ENCODE measurements around the gene SPATS1. TPM values are rescaled to one million over a fixed set of nuclear protein-coding genes. Genes with fewer than 3 reads are reported as not detected.

The SPATS1 gene
- total RNA-seq, 6 experiments from 2014 or later: not detected

DNA sequence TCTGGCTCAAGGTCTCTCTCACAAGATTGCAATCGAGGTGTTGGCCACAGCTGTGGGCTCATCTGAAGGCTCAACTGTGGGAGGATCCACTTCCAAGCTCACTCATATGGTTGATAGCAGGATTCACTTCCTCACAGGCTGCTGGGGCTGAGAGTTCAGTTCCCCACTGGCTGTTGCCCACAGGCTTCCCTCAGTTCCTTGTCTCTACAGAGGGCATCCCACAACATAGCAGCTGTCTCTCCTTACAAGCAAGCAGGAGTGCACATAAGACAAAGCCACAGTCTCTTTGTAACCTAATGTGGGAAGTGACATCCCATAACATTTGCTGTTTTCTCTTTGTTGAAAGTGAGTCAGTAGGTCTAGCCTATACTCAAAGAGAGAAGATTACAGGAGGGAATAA is 14.0 kb downstream of the SPATS1 start:
- DNase-seq (no peak), ATAC-seq (no peak)
- Histone ChIP-seq H3K36me3 (no peaks in the 10 kb centered on the region), H3K27me3 (no peaks in the 10 kb centered on the region), H3K9me3 (no peaks in the 10 kb centered on the region), H3K4me1 (no peaks in the 10 kb centered on the region), H3K4me3 (no peak overlapping the region), H3K27ac (no peak overlapping the region)
- WGBS (ENCODE audit: insufficient coverage, low coverage, low lambda C conversion rate, missing lambda C conversion rate): 38% methylated on average over 1 of the region's 1 CpG
- intact Hi-C loops (cut with DNase I): no loop called here
- no peak for TF ChIP-seq POLR2A (IDR thresholded peaks at IDR 0.05)
- TF ChIP-seq, protein P1, sequence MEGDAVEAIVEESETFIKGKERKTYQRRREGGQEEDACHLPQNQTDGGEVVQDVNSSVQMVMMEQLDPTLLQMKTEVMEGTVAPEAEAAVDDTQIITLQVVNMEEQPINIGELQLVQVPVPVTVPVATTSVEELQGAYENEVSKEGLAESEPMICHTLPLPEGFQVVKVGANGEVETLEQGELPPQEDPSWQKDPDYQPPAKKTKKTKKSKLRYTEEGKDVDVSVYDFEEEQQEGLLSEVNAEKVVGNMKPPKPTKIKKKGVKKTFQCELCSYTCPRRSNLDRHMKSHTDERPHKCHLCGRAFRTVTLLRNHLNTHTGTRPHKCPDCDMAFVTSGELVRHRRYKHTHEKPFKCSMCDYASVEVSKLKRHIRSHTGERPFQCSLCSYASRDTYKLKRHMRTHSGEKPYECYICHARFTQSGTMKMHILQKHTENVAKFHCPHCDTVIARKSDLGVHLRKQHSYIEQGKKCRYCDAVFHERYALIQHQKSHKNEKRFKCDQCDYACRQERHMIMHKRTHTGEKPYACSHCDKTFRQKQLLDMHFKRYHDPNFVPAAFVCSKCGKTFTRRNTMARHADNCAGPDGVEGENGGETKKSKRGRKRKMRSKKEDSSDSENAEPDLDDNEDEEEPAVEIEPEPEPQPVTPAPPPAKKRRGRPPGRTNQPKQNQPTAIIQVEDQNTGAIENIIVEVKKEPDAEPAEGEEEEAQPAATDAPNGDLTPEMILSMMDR (IDR thresholded peaks at IDR 0.05): no peak

- intact Hi-C loops (cut with DNase I): no loop called here
- 75% methylated on average over 3 of the region's 3 CpGs for WGBS (ENCODE audit: insufficient coverage, low coverage, low lambda C conversion rate, missing lambda C conversion rate)
- no peak for DNase-seq
- Histone ChIP-seq H3K9me3 (no peaks in the 10 kb centered on the region), H3K4me3 (no peak overlapping the region), H3K36me3 (no peaks in the 10 kb centered on the region), H3K27me3 (no peaks in the 10 kb centered on the region), H3K27ac (no peak overlapping the region), H3K4me1 (no peaks in the 10 kb centered on the region)
- no peak for ATAC-seq
- TF ChIP-seq POLR2A (IDR thresholded peaks at IDR 0.05): no peak
- TF ChIP-seq, protein P1 (IDR thresholded peaks at IDR 0.05): no peak
Measured at GRCh38 chr6:44359973-44360372, 17.5 kb downstream of the SPATS1 start.

- H3K9me3 ChIP-seq: no peaks in the 10 kb centered on the region
- ATAC-seq (no peak), DNase-seq (no peak)
- intact Hi-C loops (cut with DNase I): no loop called here
- 74% methylated on average over 5 of the region's 6 CpGs for WGBS (ENCODE audit: insufficient coverage, low coverage, low lambda C conversion rate, missing lambda C conversion rate)
- H3K36me3 ChIP-seq: no peaks in the 10 kb centered on the region
- H3K4me1 ChIP-seq: peaks cover 0 to 5% (median 0%) of the 10 kb centered on the region in 4 donors
- no peaks in the 10 kb centered on the region for H3K27me3 ChIP-seq
- TF ChIP-seq, protein P1 (IDR thresholded peaks at IDR 0.05): no peak
- TF ChIP-seq POLR2A (IDR thresholded peaks at IDR 0.05): no peak
- H3K27ac ChIP-seq: no peak overlapping the region
- H3K4me3 ChIP-seq: no peak overlapping the region
Measured at GRCh38 chr6:44361947-44362346, 19.5 kb downstream of the SPATS1 start.

DNA sequence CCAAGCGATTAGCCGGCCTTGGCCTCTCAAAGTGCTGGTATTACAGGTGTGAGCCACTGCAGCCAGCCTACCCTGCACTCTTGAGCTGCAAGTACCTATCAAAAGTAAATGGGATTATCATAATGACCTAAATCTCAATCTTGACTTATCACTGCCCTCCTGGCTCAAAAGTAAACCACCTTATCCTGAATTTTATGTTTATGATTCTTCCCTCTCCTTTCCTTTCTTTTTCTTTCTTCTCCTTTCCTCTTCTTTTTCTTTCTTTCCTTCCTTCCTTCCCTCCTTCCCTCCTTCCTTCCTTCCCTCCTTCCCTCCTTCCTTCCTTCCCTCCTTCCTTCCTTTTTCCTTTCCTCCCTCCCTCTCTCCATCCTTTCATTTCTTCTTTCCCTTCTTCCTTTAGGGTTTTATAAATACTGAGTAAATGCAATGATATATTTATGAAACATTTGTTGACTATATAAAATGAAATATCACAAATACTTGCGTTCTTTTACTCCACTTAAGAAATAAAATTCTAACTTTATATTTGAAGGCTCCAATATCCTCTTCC is 21.0 kb downstream of the SPATS1 start:
- H3K27me3 ChIP-seq: no peaks in the 10 kb centered on the region
- H3K4me1 ChIP-seq: peaks cover 0 to 5% (median 0%) of the 10 kb centered on the region in 4 donors
- intact Hi-C loops (cut with DNase I): no loop called here
- no peak overlapping the region for H3K27ac ChIP-seq
- DNase-seq (no peak), ATAC-seq (no peak)
- no peak for TF ChIP-seq POLR2A (IDR thresholded peaks at IDR 0.05)
- TF ChIP-seq, protein P1 (IDR thresholded peaks at IDR 0.05): no peak
- no peaks in the 10 kb centered on the region for H3K36me3 ChIP-seq
- no peak overlapping the region for H3K4me3 ChIP-seq
- WGBS (ENCODE audit: insufficient coverage, low coverage, low lambda C conversion rate, missing lambda C conversion rate): 84% methylated on average over 2 of the region's 3 CpGs
- no peaks in the 10 kb centered on the region for H3K9me3 ChIP-seq

DNA sequence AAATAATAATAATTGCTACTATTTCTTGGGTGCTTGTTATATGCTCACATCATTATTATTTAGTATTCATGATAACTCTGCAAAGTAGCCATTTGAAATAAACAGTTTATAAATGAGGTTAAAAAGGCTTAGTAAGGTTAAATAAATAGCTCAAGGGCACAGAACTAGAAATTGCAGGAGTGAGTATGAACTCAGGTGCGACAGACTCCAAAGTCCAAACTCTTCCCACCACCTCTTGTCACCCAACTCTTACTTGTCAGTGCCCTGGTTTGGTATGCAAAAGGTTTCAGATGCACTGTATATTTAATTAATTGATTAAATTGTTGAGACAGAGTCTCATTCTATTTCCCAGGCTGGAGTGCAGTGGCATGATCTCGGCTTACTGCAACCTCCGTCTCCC is 24.3 kb downstream of the SPATS1 start:
- peaks cover 0 to 5% (median 0%) of the 10 kb centered on the region in 4 donors for H3K4me1 ChIP-seq
- intact Hi-C loops (cut with DNase I): no loop called here
- ATAC-seq (peak; percentile 76 to 96 (median 82)), DNase-seq (no peak)
- no peak overlapping the region for H3K4me3 ChIP-seq
- WGBS (ENCODE audit: insufficient coverage, low coverage, low lambda C conversion rate, missing lambda C conversion rate): 30% methylated on average over 3 of the region's 3 CpGs
- TF ChIP-seq POLR2A (IDR thresholded peaks at IDR 0.05): no peak
- TF ChIP-seq, protein P1 (IDR thresholded peaks at IDR 0.05): no peak
- H3K27ac ChIP-seq: peak overlapping the region in 1 of 3 donors; percentile 30
- H3K9me3 ChIP-seq: no peaks in the 10 kb centered on the region
- H3K36me3 ChIP-seq: no peaks in the 10 kb centered on the region
- H3K27me3 ChIP-seq: no peaks in the 10 kb centered on the region
